T-helper 17 cell (primary cell): ENCODE data around the gene MLF2. TPM values are rescaled to one million over a fixed set of nuclear protein-coding genes. Genes with fewer than 3 reads are reported as not detected.

Experiments
- ATAC-seq: fragments of 150-1000 bp; cut with Tn5 transposase; 2 replicates; pipeline ENCODE4 v1.10.0; 2021; ENCODE audit warnings: mild to moderate bottlenecking, moderate library complexity
- DNase-seq, 3 donors: peaks; one replicate each; pipeline versions ENCODE4 v3.0.0 to v3.0.0-alpha.2; 2020 to 2021
- H3K9me3 ChIP-seq: one replicate; pipeline ENCODE4 v1.7.0; 2013; ENCODE audit warnings: low read length, mild to moderate bottlenecking; ENCODE audit not compliant: control insufficient read depth, poor library complexity, severe bottlenecking
- H3K27ac Mint-ChIP-seq: one replicate; pipeline ENCODE4 v1.8.0; 2022; ENCODE audit warnings: mild to moderate bottlenecking, moderate library complexity, mixed read lengths
- H3K27me3 Mint-ChIP-seq: one replicate; pipeline ENCODE4 v1.8.0; 2022; ENCODE audit warnings: mixed read lengths
- H3K36me3 Mint-ChIP-seq: one replicate; pipeline ENCODE4 v1.8.0; 2022; ENCODE audit warnings: low read depth, mixed read lengths
- H3K4me1 Mint-ChIP-seq: one replicate; pipeline ENCODE4 v1.8.0; 2022; ENCODE audit warnings: mild to moderate bottlenecking, mixed read lengths
- H3K4me3 Mint-ChIP-seq: one replicate; pipeline ENCODE4 v1.8.0; 2022; ENCODE audit warnings: mild to moderate bottlenecking, moderate library complexity, mixed read lengths
- total RNA-seq, 4 donors: library from RNA in 2 of 4; stranded (reverse) in 2 of 4; gene quantifications; one replicate each; pipeline ENCODE4 v1.2.3 and lab custom pipeline; 2022 to 2026

Gene MLF2
- total RNA-seq, 2 donors from 2014 or later = 104 to 108 TPM

- ATAC-seq (peak; percentile 76), DNase-seq (peak; percentile 42 to 56 (median 45))
- no peaks in the 10 kb centered on the region for H3K9me3 ChIP-seq
- H3K4me1 Mint-ChIP-seq = peaks cover 37% of the 10 kb centered on the region
- no peak overlapping the region for H3K27ac Mint-ChIP-seq
- peaks cover 9% of the 10 kb centered on the region for H3K36me3 Mint-ChIP-seq
- peak overlapping the region; percentile 95 for H3K4me3 Mint-ChIP-seq
- H3K27me3 Mint-ChIP-seq = peaks cover 62% of the 10 kb centered on the region
Measured at GRCh38 chr12:6766651-6767349, 13.9 kb upstream of the MLF2 start.

DNA sequence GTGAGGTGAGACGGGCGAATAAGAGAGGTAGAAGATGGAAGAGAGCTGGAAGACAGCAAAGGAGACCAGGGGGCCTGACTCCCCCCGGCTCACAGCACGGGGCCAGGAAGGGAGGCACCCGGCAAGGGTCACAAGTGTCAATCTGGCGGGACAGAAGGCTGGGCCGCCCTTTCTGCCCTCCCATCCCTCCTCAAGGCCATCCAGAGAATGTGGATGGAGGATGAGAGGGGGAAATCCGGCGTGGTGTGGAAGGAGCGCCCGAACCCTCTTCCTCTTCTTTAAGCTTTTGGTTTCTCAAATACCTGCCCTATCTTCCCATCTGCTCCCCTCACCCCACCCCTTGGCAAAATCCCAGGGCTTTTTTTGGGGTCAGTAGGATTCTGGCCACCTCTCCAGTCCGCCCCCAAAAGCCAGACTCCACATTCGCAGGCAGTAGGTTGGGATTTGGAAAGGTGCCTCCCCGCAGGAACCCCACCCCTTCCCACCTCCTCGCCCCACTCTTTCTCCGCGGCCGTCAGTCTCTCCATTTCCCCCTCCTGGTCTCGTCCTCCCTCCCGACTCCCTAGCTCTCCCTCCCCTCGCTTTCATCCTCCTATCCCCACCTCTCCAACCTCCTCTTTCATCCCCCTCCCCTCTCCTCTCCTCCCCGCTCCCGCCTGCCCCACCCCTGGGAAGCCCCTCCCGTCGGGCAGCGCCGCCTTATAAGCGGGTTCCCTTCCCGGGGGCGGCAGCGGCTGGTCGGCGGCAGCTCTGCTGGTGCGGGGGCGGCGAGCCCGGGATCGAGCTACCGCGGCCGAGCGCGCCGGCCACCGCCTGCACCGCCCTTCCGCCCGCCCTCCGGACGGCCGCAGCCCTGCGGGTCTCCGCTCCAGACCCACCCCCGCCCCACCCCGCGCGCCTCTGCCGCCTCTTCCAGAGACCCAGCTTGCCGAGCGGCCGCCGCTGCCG, 13.0 kb upstream of the MLF2 start, which contains the start of gene PTMS:
TSS of gene PTMS (plus strand) at position 730 of the 948 bp plus-strand sequence. CDS start 343 bp downstream, outside the sequence.
- ATAC-seq = peak; percentile 5
- Mint-ChIP-seq H3K4me3 (peak within 1 kb of the TSS; percentile 95), H3K36me3 (peaks cover 11% of the 10 kb centered on the region), H3K4me1 (peaks cover 31% of the 10 kb centered on the region), H3K27ac (peak within 1 kb of the TSS; percentile 60), H3K27me3 (peaks cover 54% of the 10 kb centered on the region)
- no peaks in the 10 kb centered on the region for H3K9me3 ChIP-seq
- peak in 1 of 3 donors; percentile 32 for DNase-seq

DNA sequence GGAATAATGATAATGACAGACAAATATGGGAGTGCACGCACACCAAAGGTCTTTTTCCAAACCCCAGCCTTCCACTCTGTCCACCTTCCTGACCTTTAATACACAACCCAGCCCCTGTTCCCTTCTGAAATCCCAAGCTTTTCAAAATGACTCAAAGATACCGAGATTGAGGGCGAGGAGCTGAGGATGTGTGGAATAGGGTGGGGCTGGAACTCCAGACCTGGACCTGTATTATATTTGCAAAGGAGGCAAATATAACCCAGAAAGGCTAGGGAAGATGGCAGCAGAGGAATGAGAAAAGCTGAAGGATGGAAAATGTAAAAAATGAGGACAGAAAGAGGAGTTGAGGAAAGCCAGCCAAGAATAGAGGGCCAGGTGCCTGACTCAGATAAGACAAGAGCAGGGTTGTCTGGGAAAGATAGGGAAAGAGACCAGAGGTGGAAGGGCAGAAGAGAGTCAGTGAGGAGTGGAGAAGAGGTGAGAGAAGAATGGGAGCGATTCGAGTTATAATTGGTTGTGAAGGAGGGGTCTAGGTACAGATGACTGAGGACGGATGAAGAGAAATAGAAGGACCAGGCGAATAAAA, 12.2 kb upstream of the MLF2 start:
- no peak for DNase-seq
- Mint-ChIP-seq H3K4me1 (peaks cover 28% of the 10 kb centered on the region), H3K27me3 (peaks cover 52% of the 10 kb centered on the region), H3K36me3 (peaks cover 11% of the 10 kb centered on the region), H3K4me3 (peak overlapping the region; percentile 93), H3K27ac (peak overlapping the region; percentile 60)
- no peaks in the 10 kb centered on the region for H3K9me3 ChIP-seq
- no peak for ATAC-seq

DNA sequence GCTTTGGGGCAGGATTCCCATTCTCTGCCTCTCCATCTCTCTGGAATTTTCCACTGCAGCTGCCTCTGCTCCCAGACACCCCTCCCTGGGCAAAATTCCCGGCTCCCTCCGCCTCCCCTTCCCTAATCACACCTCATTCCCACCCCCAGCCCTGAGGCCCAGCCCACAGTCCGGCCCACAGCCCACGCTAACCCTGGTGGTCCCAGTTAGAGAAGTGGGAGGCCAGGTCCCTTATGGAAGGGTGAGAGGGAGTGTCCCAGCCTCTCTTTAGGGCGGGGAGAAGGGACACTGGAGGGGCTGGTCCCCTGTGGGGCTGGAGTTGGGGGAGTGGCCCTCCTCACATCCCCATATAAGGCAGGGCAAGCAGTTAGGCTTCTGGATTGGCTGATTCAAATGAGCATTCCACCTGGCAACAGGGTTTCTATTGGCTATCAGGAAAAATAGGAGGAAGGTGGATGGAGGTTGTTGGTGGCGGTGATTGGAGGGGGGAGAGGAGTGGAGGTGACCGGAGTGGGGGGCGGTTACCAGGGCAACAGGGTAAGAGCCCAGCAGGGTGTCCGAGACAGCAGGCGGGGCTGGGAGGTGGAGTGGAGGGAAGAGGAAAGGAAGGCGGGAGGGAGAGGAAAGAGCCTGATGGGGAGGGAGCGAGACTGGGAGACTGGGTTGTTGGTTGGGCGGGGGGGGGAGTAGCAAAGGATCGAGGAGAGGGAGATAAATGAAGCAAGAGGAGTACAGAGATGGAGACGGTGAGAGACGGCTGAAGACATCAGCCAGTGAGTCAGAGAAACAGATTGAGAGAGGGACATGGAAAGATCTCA, 11.3 kb upstream of the MLF2 start:
- Mint-ChIP-seq H3K4me1 (peaks cover 28% of the 10 kb centered on the region), H3K36me3 (peaks cover 11% of the 10 kb centered on the region), H3K4me3 (peak overlapping the region; percentile 57), H3K27ac (peak overlapping the region; percentile 11), H3K27me3 (peaks cover 56% of the 10 kb centered on the region)
- DNase-seq (peak in 2 of 3 donors; percentile 31 to 47), ATAC-seq (peak; percentile 83)
- H3K9me3 ChIP-seq = no peaks in the 10 kb centered on the region

DNA sequence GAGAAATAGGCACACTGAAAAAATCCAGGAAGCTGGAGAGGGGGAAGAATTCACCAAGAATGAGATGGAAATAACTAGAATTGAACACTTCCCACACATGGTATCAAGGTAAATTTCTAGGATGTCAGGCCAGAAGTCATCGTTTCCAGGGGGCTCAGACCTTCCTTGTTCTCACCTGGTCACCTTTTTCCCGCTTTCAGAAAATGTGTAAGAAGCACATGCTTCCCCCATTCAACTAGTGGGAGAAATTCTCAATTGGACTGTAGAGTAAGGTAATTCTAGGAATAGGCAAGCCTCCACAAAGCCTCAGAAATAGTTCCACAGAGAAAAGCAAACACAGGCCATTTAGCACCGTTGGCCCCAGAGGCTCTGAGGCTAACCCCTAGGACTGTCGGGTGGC, 10.4 kb upstream of the MLF2 start:
- Mint-ChIP-seq H3K27ac (no peak overlapping the region), H3K4me3 (no peak overlapping the region)
- no peak for ATAC-seq

DNA sequence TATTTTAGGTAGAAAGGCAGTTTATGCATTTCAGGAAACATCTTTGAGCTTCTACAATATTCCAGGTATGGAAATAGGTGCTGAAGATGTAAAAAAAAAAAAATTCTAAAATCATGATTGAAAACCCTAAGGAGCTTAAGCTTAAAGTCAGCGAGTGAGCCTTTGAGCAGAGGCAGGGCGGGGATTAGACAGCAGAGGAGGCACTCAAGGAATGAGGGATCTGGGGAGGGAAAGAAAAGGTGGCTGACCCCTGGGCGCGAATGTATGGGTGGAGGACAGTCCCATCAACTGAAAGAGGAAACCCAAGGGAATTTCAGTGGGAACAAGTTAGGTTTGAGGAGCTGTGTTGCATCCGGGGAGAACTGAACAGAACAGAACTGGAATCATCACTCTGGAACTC, 6.8 kb upstream of the MLF2 start:
- DNase-seq (no peak), ATAC-seq (no peak)
- Mint-ChIP-seq H3K4me1 (peaks cover 16% of the 10 kb centered on the region), H3K27ac (no peak overlapping the region), H3K27me3 (peaks cover 29% of the 10 kb centered on the region), H3K4me3 (no peak overlapping the region), H3K36me3 (peaks cover 2% of the 10 kb centered on the region)
- no peaks in the 10 kb centered on the region for H3K9me3 ChIP-seq

More for the DNA sequence above, 10.4 kb upstream of the MLF2 start:
- H3K9me3 ChIP-seq = no peaks in the 10 kb centered on the region
- H3K27me3 Mint-ChIP-seq = peaks cover 51% of the 10 kb centered on the region
- H3K36me3 Mint-ChIP-seq = peaks cover 11% of the 10 kb centered on the region
- H3K4me1 Mint-ChIP-seq = peaks cover 32% of the 10 kb centered on the region
- DNase-seq = no peak

DNA sequence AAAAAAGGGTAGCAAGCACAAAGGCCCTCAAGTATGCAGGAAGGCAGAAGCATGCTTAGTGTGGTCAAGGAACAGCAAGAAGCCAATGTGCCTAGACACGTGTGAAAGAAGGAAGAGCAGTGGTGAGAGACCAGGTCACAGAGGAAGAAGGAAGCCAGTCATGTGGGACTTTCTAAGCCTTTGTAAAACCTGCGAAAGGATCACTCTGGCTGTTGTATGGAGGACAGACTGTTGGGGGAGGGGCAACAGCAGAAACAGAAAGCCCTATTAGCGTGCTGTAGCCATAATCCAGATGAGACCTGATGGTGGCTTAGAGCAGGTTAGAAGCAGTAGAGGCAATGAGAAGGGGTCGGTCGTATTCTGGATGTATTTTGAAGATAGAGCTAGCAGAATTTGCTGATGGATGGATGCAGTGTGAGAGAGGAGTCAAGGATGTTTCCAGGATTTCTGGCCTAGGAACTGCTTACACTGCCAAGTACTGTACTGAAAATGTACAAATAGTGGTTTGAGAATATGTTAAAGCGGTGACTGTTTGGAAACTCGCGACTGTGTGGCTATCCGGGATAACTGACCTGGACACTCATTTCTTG, 5.7 kb upstream of the MLF2 start:
- ATAC-seq (no peak), DNase-seq (no peak)
- peaks cover 20% of the 10 kb centered on the region for H3K27me3 Mint-ChIP-seq
- no peak overlapping the region for H3K4me3 Mint-ChIP-seq
- H3K36me3 Mint-ChIP-seq = peaks cover 2% of the 10 kb centered on the region
- no peaks in the 10 kb centered on the region for H3K9me3 ChIP-seq
- peaks cover 15% of the 10 kb centered on the region for H3K4me1 Mint-ChIP-seq
- peak overlapping the region; percentile 83 for H3K27ac Mint-ChIP-seq

DNA sequence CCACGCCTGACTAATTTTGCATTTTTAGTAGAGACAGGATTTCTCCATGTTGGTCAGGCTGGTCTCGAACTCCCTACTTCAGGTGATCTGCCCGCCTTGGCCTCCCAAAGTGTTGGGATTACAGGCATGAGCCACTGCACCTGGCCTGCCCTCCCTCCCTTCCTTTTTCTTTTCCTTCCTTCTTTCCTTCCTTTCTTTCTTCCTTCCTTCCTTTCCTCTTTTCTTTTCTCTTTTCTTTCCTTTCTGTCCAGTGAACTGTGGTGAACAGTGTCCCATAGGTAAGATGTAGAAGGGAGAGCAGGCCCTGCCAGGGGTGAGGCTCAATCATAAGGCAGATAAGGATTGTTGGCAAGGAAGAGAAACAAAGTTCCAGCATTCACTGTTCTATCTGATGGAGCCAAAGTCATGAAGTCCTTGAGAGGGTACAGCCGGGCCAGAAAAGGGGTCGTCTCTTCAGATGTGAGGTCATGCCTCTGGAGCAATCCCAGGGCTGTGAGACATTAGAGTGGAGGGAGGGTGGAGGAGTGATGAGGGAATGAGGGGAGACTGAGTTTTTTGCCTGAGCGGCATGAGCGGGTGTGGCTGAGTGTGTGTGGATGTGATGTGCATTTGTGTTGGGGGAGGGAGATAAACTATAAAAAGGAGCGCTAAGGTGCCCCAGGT, 4.2 kb upstream of the MLF2 start:
- ATAC-seq = no peak
- no peak for DNase-seq
- H3K4me1 Mint-ChIP-seq = peaks cover 27% of the 10 kb centered on the region
- peaks cover 2% of the 10 kb centered on the region for H3K36me3 Mint-ChIP-seq
- peak overlapping the region; percentile 83 for H3K27ac Mint-ChIP-seq
- no peak overlapping the region for H3K4me3 Mint-ChIP-seq
- H3K9me3 ChIP-seq = no peaks in the 10 kb centered on the region
- H3K27me3 Mint-ChIP-seq = peaks cover 14% of the 10 kb centered on the region

DNA sequence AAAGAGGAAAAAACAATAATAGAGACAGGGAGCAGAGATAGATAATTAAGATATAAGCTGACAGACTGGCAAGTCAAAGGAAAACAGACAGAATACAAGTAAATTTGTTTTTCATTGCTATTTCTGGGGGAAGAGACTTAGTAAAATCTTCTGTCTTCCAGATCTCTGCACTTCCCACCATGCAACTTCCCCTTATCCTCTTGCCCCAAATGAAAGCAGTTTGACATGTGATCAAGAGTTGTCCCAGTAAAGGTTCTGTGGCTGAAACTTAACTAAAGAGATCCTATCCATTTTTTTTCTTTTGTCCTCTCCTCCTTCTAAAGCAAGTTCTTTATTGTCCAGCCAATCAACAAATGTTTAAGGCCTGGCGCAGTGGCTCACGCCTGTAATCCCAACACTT, 1.5 kb upstream of the MLF2 start:
- Mint-ChIP-seq H3K27me3 (peaks cover 5% of the 10 kb centered on the region), H3K27ac (peak overlapping the region; percentile 93), H3K4me1 (peaks cover 35% of the 10 kb centered on the region), H3K36me3 (peaks cover 2% of the 10 kb centered on the region), H3K4me3 (peak overlapping the region; percentile 39)
- ATAC-seq (no peak), DNase-seq (no peak)
- H3K9me3 ChIP-seq = no peaks in the 10 kb centered on the region

DNA sequence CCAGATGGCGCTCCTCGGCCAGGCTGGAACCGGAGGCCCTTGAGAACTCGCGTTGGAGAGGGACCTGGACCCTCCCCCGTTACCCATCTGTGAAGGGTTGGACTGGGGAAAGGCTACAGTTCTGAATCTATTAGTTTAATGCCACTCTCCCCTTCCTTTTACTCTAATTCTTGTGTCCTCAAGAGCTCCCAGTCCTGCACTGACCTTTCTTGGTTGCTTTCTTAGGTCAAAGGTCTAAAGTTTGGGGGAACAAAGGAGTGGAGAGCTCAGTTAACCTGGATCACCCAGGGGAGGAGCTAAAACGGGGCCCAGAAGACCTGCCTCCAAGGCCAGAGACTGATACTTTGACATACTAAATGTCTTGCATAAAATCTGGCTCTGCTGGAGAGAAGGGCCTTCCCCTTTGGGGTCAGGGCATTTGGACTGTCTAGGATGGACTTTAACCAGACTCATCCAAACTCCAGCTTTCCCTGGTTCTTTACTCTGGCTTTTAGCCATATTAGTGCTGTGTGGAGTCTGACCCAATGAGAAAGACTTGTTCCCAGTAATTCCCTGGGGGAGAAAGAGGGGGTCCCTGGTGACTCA, 923 bp upstream of the MLF2 start:
- Mint-ChIP-seq H3K4me1 (peaks cover 34% of the 10 kb centered on the region), H3K27me3 (peaks cover 5% of the 10 kb centered on the region), H3K36me3 (peaks cover 4% of the 10 kb centered on the region), H3K4me3 (peak overlapping the region; percentile 96), H3K27ac (peak overlapping the region; percentile 93)
- DNase-seq (no peak), ATAC-seq (no peak)
- no peaks in the 10 kb centered on the region for H3K9me3 ChIP-seq

GRCh38 chr12:6752167-6752920, 597 bp downstream of the MLF2 start:
- peaks cover 12% of the 10 kb centered on the region for H3K36me3 Mint-ChIP-seq
- H3K4me3 Mint-ChIP-seq = peak overlapping the region; percentile 96
- no peaks in the 10 kb centered on the region for H3K9me3 ChIP-seq
- DNase-seq = no peak
- H3K27me3 Mint-ChIP-seq = peaks cover 5% of the 10 kb centered on the region
- H3K4me1 Mint-ChIP-seq = peaks cover 28% of the 10 kb centered on the region
- no peak for ATAC-seq
- peak overlapping the region; percentile 93 for H3K27ac Mint-ChIP-seq
